Measurements from ENCODE around the gene CFAP57. TPM values are rescaled to one million over a fixed set of nuclear protein-coding genes. Genes with fewer than 3 reads are reported as not detected.

Gene CFAP57
- total RNA-seq, 4 donors from 2014 or later, result not detected

DNA sequence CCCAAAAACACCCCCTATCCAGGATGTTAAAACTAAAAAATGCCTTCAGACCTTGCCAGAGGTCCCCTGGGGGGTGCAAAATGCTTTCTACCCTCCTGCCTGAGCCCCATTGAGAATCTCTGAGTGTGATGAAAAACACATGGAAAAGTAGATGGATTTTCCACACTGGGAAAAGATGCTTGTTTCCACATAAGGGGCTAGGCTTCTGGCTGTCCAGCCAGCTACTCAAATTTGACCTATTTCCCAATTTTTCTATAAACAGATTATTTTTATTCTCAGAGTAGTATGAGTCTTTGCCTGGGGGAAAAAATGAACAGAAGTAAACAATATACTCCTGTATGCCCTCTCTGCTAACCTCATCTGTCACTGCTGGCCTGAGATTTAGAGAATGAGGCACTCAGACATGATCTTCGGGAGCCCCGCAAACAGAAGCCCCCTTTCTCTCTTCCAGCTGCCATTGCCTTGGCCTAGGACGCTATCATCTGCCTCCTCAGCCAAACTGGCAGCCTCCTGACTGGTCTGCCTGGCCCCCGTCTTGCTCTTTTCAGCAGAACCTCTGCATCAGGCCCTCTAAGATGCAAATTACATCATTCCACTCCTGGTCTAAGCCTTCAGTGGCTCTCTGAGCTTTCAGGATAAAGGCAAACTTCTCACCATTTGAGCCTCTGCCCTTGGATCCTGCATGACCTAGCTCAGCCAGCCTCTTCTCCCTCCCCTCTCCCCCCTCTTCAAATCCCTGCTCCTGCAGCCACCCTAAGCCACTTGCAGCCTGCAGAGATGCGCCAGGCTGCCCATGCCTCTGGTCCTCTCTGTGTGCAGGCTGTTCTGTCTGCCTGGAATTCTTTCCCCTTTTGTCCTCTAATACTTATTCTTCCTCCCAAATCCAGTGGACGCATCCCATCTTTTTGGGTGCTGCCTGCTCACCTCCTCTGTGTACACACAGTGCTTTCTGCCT lies 58.0 kb downstream of the CFAP57 start:
- TF ChIP-seq, protein P1, sequence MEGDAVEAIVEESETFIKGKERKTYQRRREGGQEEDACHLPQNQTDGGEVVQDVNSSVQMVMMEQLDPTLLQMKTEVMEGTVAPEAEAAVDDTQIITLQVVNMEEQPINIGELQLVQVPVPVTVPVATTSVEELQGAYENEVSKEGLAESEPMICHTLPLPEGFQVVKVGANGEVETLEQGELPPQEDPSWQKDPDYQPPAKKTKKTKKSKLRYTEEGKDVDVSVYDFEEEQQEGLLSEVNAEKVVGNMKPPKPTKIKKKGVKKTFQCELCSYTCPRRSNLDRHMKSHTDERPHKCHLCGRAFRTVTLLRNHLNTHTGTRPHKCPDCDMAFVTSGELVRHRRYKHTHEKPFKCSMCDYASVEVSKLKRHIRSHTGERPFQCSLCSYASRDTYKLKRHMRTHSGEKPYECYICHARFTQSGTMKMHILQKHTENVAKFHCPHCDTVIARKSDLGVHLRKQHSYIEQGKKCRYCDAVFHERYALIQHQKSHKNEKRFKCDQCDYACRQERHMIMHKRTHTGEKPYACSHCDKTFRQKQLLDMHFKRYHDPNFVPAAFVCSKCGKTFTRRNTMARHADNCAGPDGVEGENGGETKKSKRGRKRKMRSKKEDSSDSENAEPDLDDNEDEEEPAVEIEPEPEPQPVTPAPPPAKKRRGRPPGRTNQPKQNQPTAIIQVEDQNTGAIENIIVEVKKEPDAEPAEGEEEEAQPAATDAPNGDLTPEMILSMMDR (IDR thresholded peaks at IDR 0.05), result no peak
- TF ChIP-seq POLR2A (IDR thresholded peaks at IDR 0.05), result no peak
- H3K27me3 ChIP-seq, result no peaks in the 10 kb centered on the region
- H3K9me3 ChIP-seq, result no peaks in the 10 kb centered on the region
- no peaks in the 10 kb centered on the region for H3K36me3 ChIP-seq
- no peak overlapping the region for H3K4me3 ChIP-seq
- no peak for DNase-seq
- peaks cover 0 to 3% (median 0%) of the 10 kb centered on the region in 4 donors for H3K4me1 ChIP-seq
- H3K27ac ChIP-seq, result peak overlapping the region in 3 of 4 donors; percentile 25 to 41 (median 39)

DNA sequence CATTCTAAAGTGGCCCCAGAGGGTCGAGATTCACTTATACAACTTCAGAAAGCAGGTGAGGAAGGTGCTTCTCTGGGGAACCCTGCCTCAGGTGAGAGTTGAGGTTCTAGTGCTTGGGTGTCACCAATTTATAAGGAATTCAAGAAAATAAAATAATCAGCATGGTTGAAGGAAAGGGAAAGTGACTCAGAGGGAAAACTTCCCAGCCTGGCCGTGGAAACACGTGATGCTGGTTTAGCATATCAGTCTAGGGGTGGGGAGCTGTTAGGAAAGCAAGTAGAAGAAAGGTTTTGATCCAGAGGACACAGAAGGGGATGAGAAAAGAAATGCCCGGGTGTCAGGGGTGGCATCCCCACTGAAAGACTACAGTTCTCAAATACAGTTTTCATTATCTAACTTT lies 59.9 kb downstream of the CFAP57 start:
- Histone ChIP-seq H3K36me3 (no peaks in the 10 kb centered on the region), H3K27ac (no peak overlapping the region), H3K9me3 (no peaks in the 10 kb centered on the region), H3K4me3 (no peak overlapping the region), H3K27me3 (no peaks in the 10 kb centered on the region), H3K4me1 (peaks cover 0 to under 1% (median 0%) of the 10 kb centered on the region in 4 donors)
- no peak for DNase-seq
- no peak for TF ChIP-seq POLR2A (IDR thresholded peaks at IDR 0.05)
- TF ChIP-seq, protein P1 (IDR thresholded peaks at IDR 0.05), result no peak

DNA sequence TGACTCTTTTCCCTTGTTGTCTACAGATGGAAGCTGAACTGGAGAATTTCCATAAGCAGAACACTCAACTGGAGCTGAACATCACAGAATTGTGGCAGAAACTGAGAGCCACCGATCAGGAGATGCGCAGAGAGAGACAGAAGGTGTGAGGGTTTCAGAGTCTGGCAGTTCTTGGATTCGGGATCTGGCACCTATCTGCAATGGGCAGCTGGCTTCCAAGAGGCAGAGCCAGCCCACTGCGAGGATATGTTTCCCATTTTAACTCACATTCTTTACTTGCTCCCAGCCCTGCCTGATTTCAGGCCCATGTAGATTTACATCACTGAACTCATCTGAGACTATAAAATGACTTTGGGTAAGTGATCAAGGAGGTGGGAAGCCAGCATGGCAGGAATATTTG lies 60.4 kb downstream of the CFAP57 start:
- Histone ChIP-seq H3K36me3 (no peaks in the 10 kb centered on the region), H3K27me3 (no peaks in the 10 kb centered on the region), H3K9me3 (no peaks in the 10 kb centered on the region), H3K4me1 (no peaks in the 10 kb centered on the region), H3K4me3 (no peak overlapping the region), H3K27ac (no peak overlapping the region)
- no peak for TF ChIP-seq POLR2A (IDR thresholded peaks at IDR 0.05)
- TF ChIP-seq, protein P1 (IDR thresholded peaks at IDR 0.05), result no peak
- no peak for DNase-seq

DNA sequence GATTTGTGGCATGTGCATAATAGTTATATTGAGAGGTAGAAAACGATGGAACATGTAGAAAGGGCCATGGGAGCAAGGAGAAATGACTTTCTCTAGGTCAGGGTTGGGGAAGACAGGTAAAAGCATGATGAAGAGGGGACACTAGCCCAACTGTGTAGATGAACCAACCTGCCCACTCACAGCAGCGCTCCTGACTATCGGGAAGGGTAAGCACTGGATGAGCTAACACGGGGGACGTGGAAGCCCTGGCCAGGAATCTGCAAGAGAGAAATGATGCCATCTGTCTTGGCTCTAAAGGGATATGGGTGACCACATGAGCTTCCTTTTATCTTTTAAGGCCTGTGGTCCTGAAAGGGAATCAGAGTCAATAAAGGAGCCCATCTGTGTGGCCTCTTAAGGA lies 61.5 kb downstream of the CFAP57 start:
- no peak overlapping the region for H3K27ac ChIP-seq
- peaks cover 0 to 5% (median 3%) of the 10 kb centered on the region in 4 donors for H3K4me1 ChIP-seq
- no peak overlapping the region for H3K4me3 ChIP-seq
- H3K36me3 ChIP-seq, result no peaks in the 10 kb centered on the region
- H3K9me3 ChIP-seq, result no peaks in the 10 kb centered on the region
- H3K27me3 ChIP-seq, result no peaks in the 10 kb centered on the region
- TF ChIP-seq, protein P1 (IDR thresholded peaks at IDR 0.05), result no peak
- no peak for TF ChIP-seq POLR2A (IDR thresholded peaks at IDR 0.05)
- no peak for DNase-seq

DNA sequence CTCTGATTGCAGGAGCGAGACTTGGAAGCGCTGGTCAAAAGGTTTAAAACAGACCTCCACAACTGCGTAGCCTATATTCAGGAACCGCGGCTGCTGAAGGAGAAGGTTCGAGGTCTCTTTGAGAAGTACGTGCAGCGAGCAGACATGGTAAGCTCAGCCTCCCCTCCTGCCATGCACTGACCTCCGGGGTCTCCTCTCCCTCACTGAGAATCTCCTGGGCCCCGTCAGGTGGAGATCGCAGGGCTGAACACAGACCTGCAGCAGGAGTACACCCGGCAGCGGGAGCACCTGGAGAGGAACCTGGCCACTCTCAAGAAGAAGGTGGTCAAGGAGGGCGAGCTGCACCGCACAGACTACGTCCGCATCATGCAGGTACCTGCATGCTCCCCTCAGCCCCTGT lies 62.1 kb downstream of the CFAP57 start:
- TF ChIP-seq, protein P1 (IDR thresholded peaks at IDR 0.05), result no peak
- no peak for TF ChIP-seq POLR2A (IDR thresholded peaks at IDR 0.05)
- no peaks in the 10 kb centered on the region for H3K9me3 ChIP-seq
- no peak overlapping the region for H3K27ac ChIP-seq
- H3K27me3 ChIP-seq, result no peaks in the 10 kb centered on the region
- H3K4me3 ChIP-seq, result no peak overlapping the region
- peaks cover 0 to 5% (median 4%) of the 10 kb centered on the region in 4 donors for H3K4me1 ChIP-seq
- DNase-seq, result no peak
- no peaks in the 10 kb centered on the region for H3K36me3 ChIP-seq

Data from Peyer's patch (tissue), 4 donors.